Measurements from ENCODE around the gene C11orf16.

GRCh38 chr11:8941341-8942103 lies 8.8 kb upstream of the C11orf16 start:
- TF ChIP-seq POLR2AphosphoS5 (IDR thresholded peaks at IDR 0.05; ENCODE audit: low read depth, low read length) = no peak
- TF ChIP-seq ELF1 (IDR thresholded peaks at IDR 0.05; ENCODE audit: borderline replicate concordance, low read depth) = no peak
- no peak for TF ChIP-seq CTCF (IDR thresholded peaks at IDR 0.05 in 2 of 3, conservative IDR thresholded peaks at IDR 0.05 in 1 of 3; ENCODE audit: borderline replicate concordance in 1 of 3, insufficient read depth in 1 of 3, low read depth in 2 of 3, low read length in 2 of 3)
- TF ChIP-seq EZH2 (IDR thresholded peaks at IDR 0.05) = no peak
- TF ChIP-seq, protein P1, sequence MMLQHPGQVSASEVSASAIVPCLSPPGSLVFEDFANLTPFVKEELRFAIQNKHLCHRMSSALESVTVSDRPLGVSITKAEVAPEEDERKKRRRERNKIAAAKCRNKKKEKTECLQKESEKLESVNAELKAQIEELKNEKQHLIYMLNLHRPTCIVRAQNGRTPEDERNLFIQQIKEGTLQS (IDR thresholded peaks at IDR 0.05) = no peak
- no peak for TF ChIP-seq ZFX (IDR thresholded peaks at IDR 0.05)
- no peak for TF ChIP-seq YY1 (IDR thresholded peaks at IDR 0.05; ENCODE audit: extremely low read depth, insufficient replicate concordance, low read depth, low read length)
- no peak for TF ChIP-seq JUND (IDR thresholded peaks at IDR 0.05)
- no peak for TF ChIP-seq EGR1 (IDR thresholded peaks at IDR 0.05; ENCODE audit: low read depth)
- TF ChIP-seq POLR2A (IDR thresholded peaks at IDR 0.05; ENCODE audit: borderline replicate concordance, extremely low read depth, insufficient read depth, insufficient read length) = no peak
- TF ChIP-seq, protein P2, sequence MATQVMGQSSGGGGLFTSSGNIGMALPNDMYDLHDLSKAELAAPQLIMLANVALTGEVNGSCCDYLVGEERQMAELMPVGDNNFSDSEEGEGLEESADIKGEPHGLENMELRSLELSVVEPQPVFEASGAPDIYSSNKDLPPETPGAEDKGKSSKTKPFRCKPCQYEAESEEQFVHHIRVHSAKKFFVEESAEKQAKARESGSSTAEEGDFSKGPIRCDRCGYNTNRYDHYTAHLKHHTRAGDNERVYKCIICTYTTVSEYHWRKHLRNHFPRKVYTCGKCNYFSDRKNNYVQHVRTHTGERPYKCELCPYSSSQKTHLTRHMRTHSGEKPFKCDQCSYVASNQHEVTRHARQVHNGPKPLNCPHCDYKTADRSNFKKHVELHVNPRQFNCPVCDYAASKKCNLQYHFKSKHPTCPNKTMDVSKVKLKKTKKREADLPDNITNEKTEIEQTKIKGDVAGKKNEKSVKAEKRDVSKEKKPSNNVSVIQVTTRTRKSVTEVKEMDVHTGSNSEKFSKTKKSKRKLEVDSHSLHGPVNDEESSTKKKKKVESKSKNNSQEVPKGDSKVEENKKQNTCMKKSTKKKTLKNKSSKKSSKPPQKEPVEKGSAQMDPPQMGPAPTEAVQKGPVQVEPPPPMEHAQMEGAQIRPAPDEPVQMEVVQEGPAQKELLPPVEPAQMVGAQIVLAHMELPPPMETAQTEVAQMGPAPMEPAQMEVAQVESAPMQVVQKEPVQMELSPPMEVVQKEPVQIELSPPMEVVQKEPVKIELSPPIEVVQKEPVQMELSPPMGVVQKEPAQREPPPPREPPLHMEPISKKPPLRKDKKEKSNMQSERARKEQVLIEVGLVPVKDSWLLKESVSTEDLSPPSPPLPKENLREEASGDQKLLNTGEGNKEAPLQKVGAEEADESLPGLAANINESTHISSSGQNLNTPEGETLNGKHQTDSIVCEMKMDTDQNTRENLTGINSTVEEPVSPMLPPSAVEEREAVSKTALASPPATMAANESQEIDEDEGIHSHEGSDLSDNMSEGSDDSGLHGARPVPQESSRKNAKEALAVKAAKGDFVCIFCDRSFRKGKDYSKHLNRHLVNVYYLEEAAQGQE (IDR thresholded peaks at IDR 0.05; ENCODE audit: low read depth) = no peak
